ENCODE data around the gene TLX2.

TLX2 gene

GRCh38 chr2:74497777-74498499 lies 16.3 kb upstream of the TLX2 start:
- no peak for DNase-seq (ENCODE audit: low read depth)
- H3K4me3 ChIP-seq (ENCODE audit: control insufficient read depth, low read depth, low read length) = peak overlapping the region; percentile 37
- no peak for TF ChIP-seq CTCF (conservative IDR thresholded peaks at IDR 0.05; ENCODE audit: control insufficient read depth, insufficient read depth, low read depth, low read length)

GRCh38 chr2:74498500-74499266 lies 15.6 kb upstream of the TLX2 start:
- TF ChIP-seq CTCF (conservative IDR thresholded peaks at IDR 0.05; ENCODE audit: control insufficient read depth, insufficient read depth, low read depth, low read length) = no peak
- H3K4me3 ChIP-seq (ENCODE audit: control insufficient read depth, low read depth, low read length) = peak overlapping the region; percentile 37
- DNase-seq (ENCODE audit: low read depth) = peak; percentile 58

GRCh38 chr2:74499267-74499939 lies 14.8 kb upstream of the TLX2 start, which contains the start of gene LBX2:
TSS of gene LBX2 (minus strand) at chr2:74499603. CDS start at chr2:74499537, 66 bp downstream.
- TF ChIP-seq CTCF (conservative IDR thresholded peaks at IDR 0.05; ENCODE audit: control insufficient read depth, insufficient read depth, low read depth, low read length) = no peak
- no peak for DNase-seq (ENCODE audit: low read depth)
- H3K4me3 ChIP-seq (ENCODE audit: control insufficient read depth, low read depth, low read length) = peak within 1 kb of the TSS; percentile 37

GRCh38 chr2:74499940-74500577 lies 14.2 kb upstream of the TLX2 start:
- TF ChIP-seq CTCF (conservative IDR thresholded peaks at IDR 0.05; ENCODE audit: control insufficient read depth, insufficient read depth, low read depth, low read length) = no peak
- no peak for DNase-seq (ENCODE audit: low read depth)
- H3K4me3 ChIP-seq (ENCODE audit: control insufficient read depth, low read depth, low read length) = no peak overlapping the region

GRCh38 chr2:74500578-74500946 lies 13.7 kb upstream of the TLX2 start:
- DNase-seq (ENCODE audit: low read depth) = no peak
- H3K4me3 ChIP-seq (ENCODE audit: control insufficient read depth, low read depth, low read length) = no peak overlapping the region

More at GRCh38 chr2:74500578-74500946, 13.7 kb upstream of the TLX2 start:
- no peak for TF ChIP-seq CTCF (conservative IDR thresholded peaks at IDR 0.05; ENCODE audit: control insufficient read depth, insufficient read depth, low read depth, low read length)
